AG09319 (cell line): Measurements from ENCODE around the gene ISCU.

Experiments
- DNase-seq: peaks from one replicate; pipeline ENCODE4 v3.0.0-alpha.2; 2010; ENCODE audit warnings: low read depth; ENCODE audit errors: extremely low read depth
- CTCF ChIP-seq: IDR thresholded peaks from 2 replicates; pipeline ENCODE4 v1.5.1; 2011; ENCODE audit warnings: low read depth, mild to moderate bottlenecking, inconsistent platforms, low read length, moderate library complexity

Gene ISCU

GRCh38 chr12:108594323-108594903, 32.0 kb downstream of the ISCU start:
- TF ChIP-seq CTCF, result no peak
- no peak for DNase-seq

GRCh38 chr12:108594960-108595710, 32.7 kb downstream of the ISCU start:
- no peak for TF ChIP-seq CTCF
- DNase-seq, result no peak

- no peak for TF ChIP-seq CTCF
- no peak for DNase-seq
Observed at GRCh38 chr12:108595711-108596647, 33.6 kb downstream of the ISCU start.

- TF ChIP-seq CTCF, result no peak
- no peak for DNase-seq
Observed at GRCh38 chr12:108596854-108597558, 34.6 kb downstream of the ISCU start.

GRCh38 chr12:108597559-108598471, 35.4 kb downstream of the ISCU start, which contains the start of gene TMEM119:
TMEM119 (minus strand) TSS chr12:108598084; CDS start chr12:108592383, 5,701 bp downstream.
- TF ChIP-seq CTCF, result no peak
- peak; percentile 74 for DNase-seq

- no peak for TF ChIP-seq CTCF
- DNase-seq, result no peak
Observed at GRCh38 chr12:108598553-108599250, 36.3 kb downstream of the ISCU start.
